ENCODE results near the gene MORN5. TPM values are rescaled to one million over a fixed set of nuclear protein-coding genes. Genes with fewer than 3 reads are reported as not detected.

The MORN5 gene
- total RNA-seq, 1 donor from 2014 or later: not detected

GRCh38 chr9:122132539-122132938 is 27.2 kb upstream of the MORN5 start:
- peaks cover 7% of the 10 kb centered on the region for H3K27me3 Mint-ChIP-seq (ENCODE audit: unreplicated experiment)
- no peak for TF ChIP-seq CTCF (IDR thresholded peaks at IDR 0.05)
- H3K27ac Mint-ChIP-seq (ENCODE audit: unreplicated experiment): no peak overlapping the region
- H3K36me3 Mint-ChIP-seq (ENCODE audit: unreplicated experiment): no peaks in the 10 kb centered on the region
- no peak for DNase-seq (ENCODE audit: extremely low spot score, unreplicated experiment)
- no peaks in the 10 kb centered on the region for H3K9me3 Mint-ChIP-seq (ENCODE audit: unreplicated experiment)
- peaks cover 8% of the 10 kb centered on the region for H3K4me1 Mint-ChIP-seq (ENCODE audit: unreplicated experiment)
- no peak overlapping the region for H3K4me3 Mint-ChIP-seq (ENCODE audit: unreplicated experiment)

- H3K9me3 Mint-ChIP-seq (ENCODE audit: unreplicated experiment): no peaks in the 10 kb centered on the region
- no peak for DNase-seq (ENCODE audit: extremely low spot score, unreplicated experiment)
- TF ChIP-seq CTCF (IDR thresholded peaks at IDR 0.05): no peak
- H3K27ac Mint-ChIP-seq (ENCODE audit: unreplicated experiment): no peak overlapping the region
- peaks cover 7% of the 10 kb centered on the region for H3K27me3 Mint-ChIP-seq (ENCODE audit: unreplicated experiment)
- H3K4me3 Mint-ChIP-seq (ENCODE audit: unreplicated experiment): no peak overlapping the region
- peaks cover 8% of the 10 kb centered on the region for H3K4me1 Mint-ChIP-seq (ENCODE audit: unreplicated experiment)
- H3K36me3 Mint-ChIP-seq (ENCODE audit: unreplicated experiment): no peaks in the 10 kb centered on the region
Measured at GRCh38 chr9:122133263-122133983, 26.3 kb upstream of the MORN5 start.

GRCh38 chr9:122133984-122134535 is 25.6 kb upstream of the MORN5 start:
- H3K36me3 Mint-ChIP-seq (ENCODE audit: unreplicated experiment): no peaks in the 10 kb centered on the region
- H3K27ac Mint-ChIP-seq (ENCODE audit: unreplicated experiment): no peak overlapping the region
- H3K9me3 Mint-ChIP-seq (ENCODE audit: unreplicated experiment): no peaks in the 10 kb centered on the region
- no peak for DNase-seq (ENCODE audit: extremely low spot score, unreplicated experiment)
- no peak for TF ChIP-seq CTCF (IDR thresholded peaks at IDR 0.05)
- no peak overlapping the region for H3K4me3 Mint-ChIP-seq (ENCODE audit: unreplicated experiment)
- H3K4me1 Mint-ChIP-seq (ENCODE audit: unreplicated experiment): peaks cover 8% of the 10 kb centered on the region
- peaks cover 7% of the 10 kb centered on the region for H3K27me3 Mint-ChIP-seq (ENCODE audit: unreplicated experiment)

GRCh38 chr9:122134822-122135528 is 24.7 kb upstream of the MORN5 start:
- DNase-seq (ENCODE audit: extremely low spot score, unreplicated experiment): peak; percentile 73
- Mint-ChIP-seq H3K4me1 (ENCODE audit: unreplicated experiment) (peaks cover 8% of the 10 kb centered on the region), H3K27ac (ENCODE audit: unreplicated experiment) (no peak overlapping the region), H3K9me3 (ENCODE audit: unreplicated experiment) (no peaks in the 10 kb centered on the region), H3K27me3 (ENCODE audit: unreplicated experiment) (peaks cover 7% of the 10 kb centered on the region), H3K36me3 (ENCODE audit: unreplicated experiment) (no peaks in the 10 kb centered on the region), H3K4me3 (ENCODE audit: unreplicated experiment) (no peak overlapping the region)
- no peak for TF ChIP-seq CTCF (IDR thresholded peaks at IDR 0.05)

- Mint-ChIP-seq H3K27ac (ENCODE audit: unreplicated experiment) (no peak overlapping the region), H3K36me3 (ENCODE audit: unreplicated experiment) (no peaks in the 10 kb centered on the region), H3K27me3 (ENCODE audit: unreplicated experiment) (peaks cover 7% of the 10 kb centered on the region), H3K4me3 (ENCODE audit: unreplicated experiment) (no peak overlapping the region), H3K9me3 (ENCODE audit: unreplicated experiment) (no peaks in the 10 kb centered on the region), H3K4me1 (ENCODE audit: unreplicated experiment) (peaks cover 8% of the 10 kb centered on the region)
- TF ChIP-seq CTCF (IDR thresholded peaks at IDR 0.05): no peak
- no peak for DNase-seq (ENCODE audit: extremely low spot score, unreplicated experiment)
Measured at GRCh38 chr9:122135529-122135859, 24.2 kb upstream of the MORN5 start.

All from osteocyte (in vitro differentiated cells).